Mucosa of stomach (tissue), 1 donor: ENCODE results near the gene EMC10.

Experiments used
- H3K27me3 ChIP-seq: one replicate; pipeline ENCODE4 v1.7.0; 2013; ENCODE audit warnings: mild to moderate bottlenecking, low read length; ENCODE audit not compliant: control insufficient read depth, insufficient read depth
- H3K36me3 ChIP-seq: one replicate; pipeline ENCODE4 v1.7.0; 2013; ENCODE audit warnings: low read length; ENCODE audit not compliant: control insufficient read depth, insufficient read depth
- H3K4me1 ChIP-seq: one replicate; pipeline ENCODE4 v1.7.0; 2013; ENCODE audit warnings: mild to moderate bottlenecking, low read length; ENCODE audit not compliant: control insufficient read depth, insufficient read depth
- H3K4me3 ChIP-seq: one replicate; pipeline ENCODE4 v1.7.0; 2013; ENCODE audit warnings: low read length
- H3K9ac ChIP-seq: one replicate; pipeline ENCODE4 v1.7.0; 2013; ENCODE audit warnings: mild to moderate bottlenecking, low read length, moderate library complexity
- H3K9me3 ChIP-seq: one replicate; pipeline ENCODE4 v1.7.0; 2013; ENCODE audit warnings: mild to moderate bottlenecking, low read length, moderate library complexity; ENCODE audit not compliant: control insufficient read depth
- donor health status: Pancreatic carcinoma.

EMC10 gene

DNA sequence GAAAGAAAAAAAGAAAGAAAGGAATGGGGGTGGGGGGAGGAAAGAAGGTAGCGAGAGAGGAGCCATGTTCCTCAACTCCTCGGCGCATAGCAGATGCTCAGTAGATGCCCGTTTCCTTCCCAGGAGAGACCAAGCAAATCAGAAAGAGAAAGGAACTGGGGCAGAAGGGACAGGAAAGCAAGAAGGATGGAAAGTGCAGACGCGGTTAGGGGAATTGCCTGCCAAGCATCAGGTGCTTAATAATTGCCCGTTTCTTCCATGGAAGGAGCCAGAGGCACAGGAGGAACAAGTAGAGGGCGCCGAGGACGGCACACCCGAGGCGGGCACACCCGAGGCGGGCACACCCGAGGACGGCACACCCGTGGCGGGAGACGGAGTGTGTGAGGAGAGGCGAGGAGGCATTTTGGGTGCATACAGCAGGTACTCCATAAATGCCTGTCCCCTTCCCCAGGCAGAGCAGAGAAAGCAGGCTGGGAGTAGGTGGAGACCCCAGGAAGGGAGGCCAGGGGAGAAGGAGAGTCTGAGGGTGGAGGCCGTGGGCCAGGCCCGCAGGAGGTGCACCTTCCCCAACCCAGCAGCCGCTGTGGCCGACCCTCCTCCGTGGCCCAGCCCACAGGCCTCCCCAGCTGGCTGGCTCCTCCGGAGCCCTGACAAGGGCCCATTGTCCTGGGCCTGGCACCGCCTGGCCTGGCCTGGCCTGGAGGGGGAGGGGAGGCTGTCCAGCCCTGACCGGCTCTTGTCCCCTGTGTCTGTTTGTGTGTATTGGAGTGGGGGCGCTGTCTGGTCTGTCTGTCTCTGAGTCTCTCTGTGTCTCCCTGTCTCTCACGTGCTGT, 20.1 kb downstream of the EMC10 start:
- Histone ChIP-seq H3K36me3 (no peaks in the 10 kb centered on the region), H3K9me3 (no peaks in the 10 kb centered on the region), H3K27me3 (peaks cover 15% of the 10 kb centered on the region), H3K4me1 (peaks cover 3% of the 10 kb centered on the region), H3K4me3 (no peak overlapping the region), H3K9ac (peak overlapping the region; percentile 7)

GRCh38 chr19:50497022-50497405, 20.7 kb downstream of the EMC10 start:
- Histone ChIP-seq H3K4me1 (peaks cover 3% of the 10 kb centered on the region), H3K9ac (peak overlapping the region; percentile 7), H3K4me3 (no peak overlapping the region), H3K27me3 (peaks cover 13% of the 10 kb centered on the region), H3K9me3 (no peaks in the 10 kb centered on the region), H3K36me3 (no peaks in the 10 kb centered on the region)

DNA sequence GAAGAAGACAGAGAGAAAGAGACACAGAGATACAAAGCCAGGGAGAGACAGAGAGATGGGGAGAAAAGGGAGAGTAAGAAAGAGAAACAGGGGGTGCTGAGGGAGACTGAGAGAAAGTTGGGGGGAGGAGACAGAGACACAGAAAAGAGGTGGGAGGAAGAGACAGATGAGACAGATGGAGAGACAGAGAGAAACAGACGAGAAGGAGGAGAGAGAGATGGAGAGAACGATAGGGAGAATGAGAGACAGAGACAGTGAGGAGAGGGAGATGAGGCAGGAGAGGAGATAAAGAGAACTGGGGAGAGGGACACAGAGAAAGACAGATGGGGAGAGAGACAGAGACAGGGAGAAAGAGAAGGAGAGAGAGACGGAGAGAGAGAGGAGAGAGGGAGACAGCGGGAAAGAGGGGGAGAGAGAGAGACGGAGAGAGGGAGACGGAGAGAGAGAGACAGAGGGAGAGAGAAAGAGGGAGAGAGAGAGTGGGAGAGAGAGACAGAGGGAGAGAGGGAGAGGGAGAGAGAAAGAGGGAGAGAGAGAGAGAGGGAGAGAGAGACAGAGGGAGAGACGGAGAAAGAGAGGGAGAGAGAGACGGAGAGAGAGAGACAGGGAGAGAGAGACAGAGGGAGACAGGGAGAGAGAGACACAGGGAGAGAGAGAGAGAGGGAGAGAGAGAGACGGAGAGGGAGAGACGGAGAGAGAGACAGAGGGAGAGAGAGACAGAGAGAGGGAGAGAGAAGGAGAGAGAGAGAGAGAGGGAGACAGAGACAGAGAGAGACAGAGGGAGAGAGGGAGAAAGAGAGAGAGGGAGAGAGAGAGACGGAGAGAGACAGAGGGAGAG, 22.1 kb downstream of the EMC10 start:
- peaks cover 3% of the 10 kb centered on the region for H3K4me1 ChIP-seq
- no peak overlapping the region for H3K4me3 ChIP-seq
- no peaks in the 10 kb centered on the region for H3K36me3 ChIP-seq
- H3K9me3 ChIP-seq, result no peaks in the 10 kb centered on the region
- H3K27me3 ChIP-seq, result peaks cover 9% of the 10 kb centered on the region
- H3K9ac ChIP-seq, result no peak overlapping the region

GRCh38 chr19:50500060-50500752, 23.9 kb downstream of the EMC10 start:
- Histone ChIP-seq H3K27me3 (peaks cover 9% of the 10 kb centered on the region), H3K4me3 (no peak overlapping the region), H3K36me3 (no peaks in the 10 kb centered on the region), H3K9me3 (no peaks in the 10 kb centered on the region), H3K4me1 (peaks cover 3% of the 10 kb centered on the region), H3K9ac (no peak overlapping the region)

DNA sequence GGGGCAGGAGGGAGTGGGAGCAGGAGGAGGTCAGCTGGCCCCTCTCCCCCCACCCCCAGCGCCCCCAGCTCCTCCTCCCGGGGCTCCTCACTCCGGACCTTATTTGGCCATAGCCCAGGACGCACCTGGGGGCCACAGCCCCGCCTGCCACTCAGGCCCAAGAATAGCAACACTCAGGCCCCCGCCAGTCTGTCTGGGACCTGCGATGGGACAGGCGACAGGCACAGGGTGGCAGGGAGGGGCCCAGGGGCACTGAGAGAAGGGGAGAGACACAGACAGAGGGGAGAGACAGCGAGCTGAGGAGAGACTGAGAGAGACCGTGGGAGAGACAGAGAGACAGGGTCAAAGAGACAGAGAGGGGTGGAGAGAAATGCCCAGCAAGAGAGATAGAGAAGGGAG, 24.4 kb downstream of the EMC10 start:
- Histone ChIP-seq H3K9ac (no peak overlapping the region), H3K9me3 (no peaks in the 10 kb centered on the region), H3K4me1 (peaks cover 3% of the 10 kb centered on the region), H3K4me3 (no peak overlapping the region), H3K36me3 (no peaks in the 10 kb centered on the region), H3K27me3 (peaks cover 9% of the 10 kb centered on the region)

GRCh38 chr19:50501186-50501567, 24.9 kb downstream of the EMC10 start:
- Histone ChIP-seq H3K9ac (no peak overlapping the region), H3K4me3 (no peak overlapping the region), H3K36me3 (no peaks in the 10 kb centered on the region), H3K9me3 (no peaks in the 10 kb centered on the region), H3K27me3 (peaks cover 9% of the 10 kb centered on the region), H3K4me1 (peaks cover 1% of the 10 kb centered on the region)

GRCh38 chr19:50501568-50502475, 25.5 kb downstream of the EMC10 start:
- Histone ChIP-seq H3K9me3 (no peaks in the 10 kb centered on the region), H3K36me3 (no peaks in the 10 kb centered on the region), H3K27me3 (peaks cover 5% of the 10 kb centered on the region), H3K9ac (no peak overlapping the region), H3K4me1 (no peaks in the 10 kb centered on the region), H3K4me3 (no peak overlapping the region)

GRCh38 chr19:50505856-50506611, 29.7 kb downstream of the EMC10 start:
- H3K9me3 ChIP-seq, result no peaks in the 10 kb centered on the region
- no peaks in the 10 kb centered on the region for H3K27me3 ChIP-seq
- peaks cover 8% of the 10 kb centered on the region for H3K4me1 ChIP-seq
- H3K36me3 ChIP-seq, result no peaks in the 10 kb centered on the region
- no peak overlapping the region for H3K4me3 ChIP-seq
- no peak overlapping the region for H3K9ac ChIP-seq

GRCh38 chr19:50506700-50507099, 30.4 kb downstream of the EMC10 start:
- H3K9ac ChIP-seq, result no peak overlapping the region
- peaks cover 8% of the 10 kb centered on the region for H3K4me1 ChIP-seq
- no peaks in the 10 kb centered on the region for H3K27me3 ChIP-seq
- no peaks in the 10 kb centered on the region for H3K9me3 ChIP-seq
- no peak overlapping the region for H3K4me3 ChIP-seq
- no peaks in the 10 kb centered on the region for H3K36me3 ChIP-seq

- Histone ChIP-seq H3K36me3 (no peaks in the 10 kb centered on the region), H3K27me3 (no peaks in the 10 kb centered on the region), H3K9me3 (no peaks in the 10 kb centered on the region), H3K9ac (no peak overlapping the region), H3K4me1 (peaks cover 8% of the 10 kb centered on the region), H3K4me3 (no peak overlapping the region)
Measured at GRCh38 chr19:50507376-50507775, 31.1 kb downstream of the EMC10 start.

DNA sequence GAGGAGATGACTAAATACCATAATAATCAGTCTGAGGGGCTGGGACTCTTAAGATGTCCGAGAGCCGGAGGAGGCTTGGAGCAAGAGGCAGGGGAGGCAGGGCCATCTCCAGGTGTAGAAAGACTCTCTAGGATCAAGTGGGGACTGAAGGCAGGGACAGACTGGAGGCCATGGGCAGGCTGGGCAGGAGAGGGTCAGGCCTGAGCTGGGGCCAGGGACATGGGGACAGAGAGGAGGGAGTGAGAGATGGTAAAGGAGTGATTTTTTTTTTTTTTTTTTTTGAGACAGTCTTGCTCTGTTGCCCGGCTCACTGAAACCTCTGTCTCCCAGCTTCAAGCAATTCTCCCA, 32.5 kb downstream of the EMC10 start:
- H3K27me3 ChIP-seq, result no peaks in the 10 kb centered on the region
- H3K9ac ChIP-seq, result no peak overlapping the region
- no peak overlapping the region for H3K4me3 ChIP-seq
- peaks cover 8% of the 10 kb centered on the region for H3K4me1 ChIP-seq
- no peaks in the 10 kb centered on the region for H3K9me3 ChIP-seq
- H3K36me3 ChIP-seq, result no peaks in the 10 kb centered on the region
